IMR-90 (cell line): Measurements from ENCODE around the gene TMEM117. TPM values are rescaled to one million over a fixed set of nuclear protein-coding genes. Genes with fewer than 3 reads are reported as not detected.

Experiments used
- ATAC-seq: fragments of 200-7000 bp; cut with Tn5 transposase; 2 replicates; pipeline ENCODE4 v1.9.1; 2020; ENCODE audit warnings: low read depth, mild to moderate bottlenecking, moderate library complexity
- BruUV-seq: library from RNA; stranded (reverse); fragments of 400-500 nt; replicated peaks from 2 replicates; lab custom pipeline; 2021; lab: Mats Ljungman, UMichigan
- CTCF ChIA-PET: fragments of 300-600 bp; formaldehyde crosslinking; extraction: SDS; loops from one replicate; lab custom pipeline; 2021; ENCODE audit warnings: antibody characterized with exemption; lab: Yijun Ruan, JAX
- POLR2A ChIA-PET: fragments of 300-600 bp; sonication (Branson Sonifier 250); formaldehyde crosslinking; loops from one replicate; lab custom pipeline; 2022; ENCODE audit warnings: antibody characterized with exemption; ENCODE audit not compliant: unreplicated experiment; lab: Charles Lee
- DNase-seq: peaks from one replicate; pipeline ENCODE4 v3.0.0; 2013
- H2AFZ ChIP-seq: replicated peaks from 2 replicates; pipeline ENCODE3; 2013; ENCODE audit warnings: low read length, mild to moderate bottlenecking; ENCODE audit not compliant: poor library complexity
- H2AK5ac ChIP-seq: 2 replicates; pipeline ENCODE4 v1.6.1; 2013; ENCODE audit warnings: low read depth, low read length, inconsistent platforms
- H2AK9ac ChIP-seq: replicated peaks from 2 replicates; pipeline ENCODE3; 2013; ENCODE audit warnings: mild to moderate bottlenecking, low read depth, low read length, moderate library complexity; ENCODE audit not compliant: poor library complexity
- H2BK120ac ChIP-seq: 2 replicates; pipeline ENCODE4 v1.6.1; 2013; ENCODE audit warnings: low read depth, low read length, inconsistent platforms
- H2BK15ac ChIP-seq: 3 replicates; pipeline ENCODE4 v1.6.1; 2013; ENCODE audit warnings: low read depth, low read length, inconsistent platforms
- H2BK20ac ChIP-seq: 2 replicates; pipeline ENCODE4 v1.6.1; 2013; ENCODE audit warnings: low read depth, mild to moderate bottlenecking, inconsistent platforms, low read length, moderate library complexity
- H2BK5ac ChIP-seq: 2 replicates; pipeline ENCODE4 v1.6.1; 2013; ENCODE audit warnings: mild to moderate bottlenecking, low read depth, low read length, inconsistent platforms; ENCODE audit not compliant: poor library complexity, severe bottlenecking
- H3K14ac ChIP-seq: replicated peaks from 2 replicates; pipeline ENCODE4 v1.6.1; 2013; ENCODE audit warnings: low read depth, low read length, inconsistent platforms
- H3K18ac ChIP-seq: 2 replicates; pipeline ENCODE4 v1.6.1; 2013; ENCODE audit warnings: low read depth, low read length, control low read depth
- H3K23ac ChIP-seq: 2 replicates; pipeline ENCODE4 v1.6.1; 2013; ENCODE audit warnings: low read depth, low read length, inconsistent platforms
- H3K27ac ChIP-seq: 2 replicates; pipeline ENCODE4 v1.5.1; 2013; ENCODE audit warnings: mild to moderate bottlenecking, control low read depth, low read length; ENCODE audit not compliant: insufficient read depth
- H3K27me3 ChIP-seq: 2 replicates; pipeline ENCODE4 v1.6.1; 2013; ENCODE audit warnings: low read length; ENCODE audit not compliant: control insufficient read depth, insufficient read depth
- H3K36me3 ChIP-seq: 2 replicates; pipeline ENCODE4 v1.6.1; 2013; ENCODE audit warnings: low read length, mixed read lengths; ENCODE audit not compliant: control insufficient read depth, insufficient read depth
- H3K4ac ChIP-seq: 2 replicates; pipeline ENCODE4 v1.6.1; 2013; ENCODE audit warnings: low read depth, low read length, inconsistent platforms
- H3K4me1 ChIP-seq: 2 replicates; pipeline ENCODE4 v1.6.1; 2013; ENCODE audit warnings: low read length, mixed read lengths; ENCODE audit not compliant: control insufficient read depth, insufficient read depth
- H3K4me2 ChIP-seq: 2 replicates; pipeline ENCODE4 v1.6.1; 2013; ENCODE audit warnings: low read depth, mild to moderate bottlenecking, control low read depth, low read length, moderate library complexity
- H3K4me3 ChIP-seq: 2 replicates; pipeline ENCODE4 v1.5.1; 2013; ENCODE audit warnings: low read depth, mild to moderate bottlenecking, control low read depth, low read length, moderate library complexity; ENCODE audit not compliant: insufficient read depth
- H3K56ac ChIP-seq: 2 replicates; pipeline ENCODE4 v1.6.1; 2013; ENCODE audit warnings: low read length, inconsistent platforms; ENCODE audit not compliant: insufficient read depth; ENCODE audit errors: extremely low read depth
- H3K79me1 ChIP-seq, 2 experiments: 2 replicates each; pipeline ENCODE4 v1.6.1; 2013; ENCODE audit warnings: low read length in 2 of 2, inconsistent platforms in 1 of 2, low read depth in 1 of 2
- H3K9ac ChIP-seq: 2 replicates; pipeline ENCODE4 v1.6.1; 2013; ENCODE audit warnings: low read depth, low read length, control low read depth
- H3K9me1 ChIP-seq: 2 replicates; pipeline ENCODE4 v1.6.1; 2013; ENCODE audit warnings: low read length, inconsistent platforms; ENCODE audit not compliant: insufficient read depth
- H3K9me3 ChIP-seq: 2 replicates; pipeline ENCODE4 v1.6.1; 2013; ENCODE audit warnings: low read length; ENCODE audit not compliant: control insufficient read depth, insufficient read depth
- H4K20me1 ChIP-seq: 2 replicates; pipeline ENCODE4 v1.6.1; 2013; ENCODE audit warnings: low read length, inconsistent platforms; ENCODE audit not compliant: insufficient read depth
- H4K5ac ChIP-seq: 2 replicates; pipeline ENCODE4 v1.6.1; 2013; ENCODE audit warnings: mild to moderate bottlenecking, low read depth, low read length, control low read depth
- H4K8ac ChIP-seq, 2 experiments: 2 replicates each; pipeline ENCODE4 v1.6.1; 2013; ENCODE audit warnings: low read depth in 2 of 2, low read length in 2 of 2, control low read depth in 1 of 2, inconsistent platforms in 1 of 2
- H4K91ac ChIP-seq: 2 replicates; pipeline ENCODE4 v1.6.1; 2013; ENCODE audit warnings: low read depth, low read length, inconsistent platforms; ENCODE audit not compliant: insufficient read depth
- CEBPB ChIP-seq: IDR thresholded peaks from 2 replicates; pipeline ENCODE4 v1.6.1; 2012; ENCODE audit warnings: low read depth, low read length, improper control_type of control experiment
- CHD1 ChIP-seq: IDR thresholded peaks from 2 replicates; pipeline ENCODE4 v1.6.1; 2012; ENCODE audit warnings: low read depth, low read length, improper control_type of control experiment
- FOS ChIP-seq: fragments of 150-350 bp; IDR thresholded peaks from 2 replicates; pipeline ENCODE4 v1.6.1; 2016; ENCODE audit warnings: low read depth, low read length
- MAFK ChIP-seq: IDR thresholded peaks from 2 replicates; pipeline ENCODE4 v1.6.1; 2012; ENCODE audit warnings: low read depth, low read length, improper control_type of control experiment
- MAZ ChIP-seq: IDR thresholded peaks from 2 replicates; pipeline ENCODE4 v1.6.1; 2012; ENCODE audit warnings: low read depth, mild to moderate bottlenecking, low read length, improper control_type of control experiment, moderate library complexity, borderline replicate concordance
- MXI1 ChIP-seq: IDR thresholded peaks from 2 replicates; pipeline ENCODE4 v1.6.1; 2012; ENCODE audit warnings: low read depth, mild to moderate bottlenecking, low read length, moderate library complexity, borderline replicate concordance
- NFE2L2 ChIP-seq: fragments of 150-350 bp; IDR thresholded peaks from 2 replicates; pipeline ENCODE4 v1.6.1; 2016; ENCODE audit warnings: low read depth, mild to moderate bottlenecking, low read length
- POLR2A ChIP-seq: IDR thresholded peaks from 2 replicates; pipeline ENCODE4 v1.6.1; 2012; ENCODE audit warnings: mild to moderate bottlenecking, low read depth, low read length
- RAD21 ChIP-seq: IDR thresholded peaks from 2 replicates; pipeline ENCODE4 v1.6.1; 2012; ENCODE audit warnings: low read length, improper control_type of control experiment
- RCOR1 ChIP-seq: IDR thresholded peaks from 2 replicates; pipeline ENCODE4 v1.6.1; 2012; ENCODE audit warnings: mild to moderate bottlenecking, low read length, improper control_type of control experiment; ENCODE audit not compliant: insufficient replicate concordance
- RFX5 ChIP-seq: IDR thresholded peaks from 2 replicates; pipeline ENCODE4 v1.8.0; 2012; ENCODE audit warnings: low read depth, mild to moderate bottlenecking, low read length, moderate library complexity
- SMC3 ChIP-seq: fragments of 150-350 bp; IDR thresholded peaks from 2 replicates; pipeline ENCODE4 v1.6.1; 2016; ENCODE audit warnings: low read depth, mild to moderate bottlenecking, antibody characterized with exemption, low read length, moderate library complexity
- WGBS, 2 experiments: methylation state at CpG; one replicate each; pipeline versions ENCODE4 v1.1.5 to v1.1.7; 2013; ENCODE audit warnings: missing lambda C conversion rate in 2 of 2; ENCODE audit not compliant: insufficient read length in 1 of 2; ENCODE audit errors: extremely low coverage in 2 of 2; 5-methylcytosine and 5-hydroxymethylcytosine counted together
- dilution Hi-C: fragments of 300-500 bp; cut with HindIII; formaldehyde crosslinking; loops from one replicate; pipeline ENCODE4 v1.14.3; 2018; ENCODE audit warnings: low sequenced_read_pairs; ENCODE audit not compliant: unreplicated experiment
- in situ Hi-C: fragments of 300-500 bp; cut with MboI; formaldehyde crosslinking; loops from 3 replicates; pipeline ENCODE4 v1.14.3; 2019; ENCODE audit warnings: low sequenced_read_pairs, inconsistent platforms, mixed read lengths
- intact Hi-C: fragments of 100-400 bp; cut with micrococcal nuclease; formaldehyde crosslinking; loops from 2 replicates; pipeline ENCODE4 v1.10.0; 2022
- polyA plus RNA-seq, 3 experiments: library from polyadenylated mRNA; depleted of rRNA; stranded (reverse); fragments of >200 nt; gene quantifications; 2 replicates each; pipeline ENCODE4 v1.2.3, GENCODE V29; 2012; ENCODE audit warnings: low replicate concordance in 1 of 3
- total RNA-seq: library from RNA; depleted of rRNA; stranded (reverse); fragments of >200 nt; gene quantifications from 2 replicates; pipeline ENCODE4 v1.2.3, GENCODE V29; 2012
- TF ChIP-seq, protein P1 (sequence below): fragments of 150-350 bp; IDR thresholded peaks from 2 replicates; pipeline ENCODE4 v1.6.1; 2017; ENCODE audit warnings: mild to moderate bottlenecking, antibody characterized with exemption, low read length, low read depth
- TF ChIP-seq, protein P2 (sequence below): fragments of 150-350 bp; IDR thresholded peaks from 2 replicates; pipeline ENCODE4 v1.6.1; 2016; ENCODE audit warnings: low read depth, mild to moderate bottlenecking, low read length, moderate library complexity, borderline replicate concordance

Gene TMEM117
- total and polyA plus RNA-seq, 2 of the 4 experiments (the other 2 are of a cell fraction), result 8.7 to 21.0 TPM

DNA sequence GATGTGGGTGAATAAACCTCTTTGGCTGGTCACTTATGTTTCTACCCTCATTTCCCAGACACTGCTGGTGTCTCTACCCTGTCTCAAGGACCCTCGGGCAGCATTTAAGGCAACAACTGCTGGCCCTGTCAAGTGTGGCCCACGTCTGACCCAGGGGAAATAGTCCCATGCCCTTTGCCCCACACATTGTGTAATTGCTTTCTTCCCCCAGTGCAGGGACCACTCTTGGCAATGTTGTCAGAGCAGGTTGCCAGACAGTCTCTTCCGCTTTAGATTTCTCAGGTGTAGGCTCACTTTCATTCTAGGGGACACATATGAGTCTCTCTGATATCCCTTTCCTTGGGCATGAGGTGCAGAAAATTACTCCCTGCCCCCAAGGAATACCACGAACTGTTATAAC lies 216.7 kb downstream of the TMEM117 start:
- Histone ChIP-seq H4K8ac (no peak overlapping the region), H3K4me1 (no peaks in the 10 kb centered on the region), H3K9ac (no peak overlapping the region), H4K5ac (no peak overlapping the region), H3K56ac (no peak overlapping the region), H3K4me3 (no peak overlapping the region), H3K4ac (no peak overlapping the region), H3K27me3 (no peaks in the 10 kb centered on the region), H2AK9ac (no peak overlapping the region), H3K4me2 (no peak overlapping the region), H3K9me3 (no peaks in the 10 kb centered on the region), H2BK5ac (no peak overlapping the region), H2BK120ac (no peak overlapping the region), H4K20me1 (no peaks in the 10 kb centered on the region), H3K79me1 (no peaks in the 10 kb centered on the region; a peak in 1 of 4 replicates), H2BK15ac (no peak overlapping the region), H2AFZ (no peak overlapping the region), H3K18ac (no peak overlapping the region), H3K27ac (no peak overlapping the region), H3K9me1 (no peaks in the 10 kb centered on the region), H2AK5ac (no peak overlapping the region), H3K36me3 (no peaks in the 10 kb centered on the region), H3K23ac (no peak overlapping the region), H4K91ac (no peak overlapping the region), H2BK20ac (no peak overlapping the region), H3K14ac (no peak overlapping the region)
- dilution Hi-C loops, result no loop called here
- intact Hi-C loops, result no loop called here
- ChIA-PET POLR2A (no interaction called here), CTCF (no interaction called here)
- BruUV-seq, result no TSS peak
- ATAC-seq, result no peak
- 0% methylated on average over 1 of the region's 4 CpGs; no CpG with 5 or more reads in 1 of the 2 experiments for WGBS, 2 experiments
- DNase-seq, result no peak
- in situ Hi-C loops, result no loop called here
- no peak for TF ChIP-seq MAZ
- TF ChIP-seq CEBPB, result no peak
- no peak for TF ChIP-seq MXI1
- no peak for TF ChIP-seq CHD1
- TF ChIP-seq, protein P1, sequence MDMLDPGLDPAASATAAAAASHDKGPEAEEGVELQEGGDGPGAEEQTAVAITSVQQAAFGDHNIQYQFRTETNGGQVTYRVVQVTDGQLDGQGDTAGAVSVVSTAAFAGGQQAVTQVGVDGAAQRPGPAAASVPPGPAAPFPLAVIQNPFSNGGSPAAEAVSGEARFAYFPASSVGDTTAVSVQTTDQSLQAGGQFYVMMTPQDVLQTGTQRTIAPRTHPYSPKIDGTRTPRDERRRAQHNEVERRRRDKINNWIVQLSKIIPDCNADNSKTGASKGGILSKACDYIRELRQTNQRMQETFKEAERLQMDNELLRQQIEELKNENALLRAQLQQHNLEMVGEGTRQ, result no peak
- TF ChIP-seq RCOR1, result no peak
- no peak for TF ChIP-seq RAD21
- TF ChIP-seq RFX5, result no peak
- TF ChIP-seq NFE2L2, result no peak
- no peak for TF ChIP-seq FOS
- TF ChIP-seq MAFK, result no peak
- no peak for TF ChIP-seq SMC3
- TF ChIP-seq, protein P2, sequence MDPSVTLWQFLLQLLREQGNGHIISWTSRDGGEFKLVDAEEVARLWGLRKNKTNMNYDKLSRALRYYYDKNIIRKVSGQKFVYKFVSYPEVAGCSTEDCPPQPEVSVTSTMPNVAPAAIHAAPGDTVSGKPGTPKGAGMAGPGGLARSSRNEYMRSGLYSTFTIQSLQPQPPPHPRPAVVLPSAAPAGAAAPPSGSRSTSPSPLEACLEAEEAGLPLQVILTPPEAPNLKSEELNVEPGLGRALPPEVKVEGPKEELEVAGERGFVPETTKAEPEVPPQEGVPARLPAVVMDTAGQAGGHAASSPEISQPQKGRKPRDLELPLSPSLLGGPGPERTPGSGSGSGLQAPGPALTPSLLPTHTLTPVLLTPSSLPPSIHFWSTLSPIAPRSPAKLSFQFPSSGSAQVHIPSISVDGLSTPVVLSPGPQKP, result no peak
- TF ChIP-seq POLR2A, result no peak
